Left ventricle myocardium superior (tissue), 1 donor: ENCODE measurements around the gene COBLL1. TPM values are rescaled to one million over a fixed set of nuclear protein-coding genes. Genes with fewer than 3 reads are reported as not detected.
"Not testable (repeated sequence)": the region's sequence is repeated elsewhere in the genome, so short reads cannot be mapped to it uniquely, and the experiment has no call there.

Experiments used
- ATAC-seq: fragments of 200-7000 bp; cut with Tn5 transposase; one replicate; pipeline ENCODE4 v1.9.1; 2020; ENCODE audit warnings: mild to moderate bottlenecking, moderate library complexity
- DNase-seq: peaks from one replicate; pipeline ENCODE4 v3.0.0-alpha.2; 2020
- intact Hi-C: fragments of 100-400 bp; cut with micrococcal nuclease; formaldehyde crosslinking; loops from one replicate; pipeline ENCODE4 v1.11.0; 2022
- long read RNA-seq: library from polyadenylated mRNA; unstranded; transcript quantifications from one replicate; pipeline ENCODE4 v2.0.0, GENCODE V29; 2021
- total RNA-seq: library from RNA; stranded (reverse); fragmentation: NEBNext Ultra II Directional; extraction: Animal tissue kit (Norgen Biotek cat#: 25700); gene quantifications from one replicate; pipeline ENCODE4 v1.2.1, GENCODE V29; 2021
- donor health status: DM: no; HTN: yes; CAD: no; lungs with severe emphysema.

Gene COBLL1
- total RNA-seq: 17.0 TPM
- long read RNA-seq, full-length matches to known transcripts: 2 of 3 reads
- long read RNA-seq, partial matches to known transcripts: 1 of 3 reads
- long read RNA-seq, other reads (novel, unspliced or antisense): 0 of 3 reads

- intact Hi-C loops: loop anchor here (5.0 kb wide), 1 partner anchor 70 kb away; no protein-coding TSS in a partner anchor
- DNase-seq: peak; percentile 82
- peak; percentile 82 for ATAC-seq
Measured at GRCh38 chr2:164841719-164842623, at the start of gene COBLL1. TSS of gene COBLL1 (minus strand) at chr2:164841823. CDS start at chr2:164841196, 627 bp downstream.

GRCh38 chr2:164890544-164890943 lies 48.9 kb upstream of the COBLL1 start:
- DNase-seq (no peak), ATAC-seq (peak; percentile 53)
- intact Hi-C loops: no loop called here

- no peak for ATAC-seq
- intact Hi-C loops: no loop called here
- DNase-seq: no peak
Measured at GRCh38 chr2:164888592-164888991, 47.0 kb upstream of the COBLL1 start.

- DNase-seq (no peak), ATAC-seq (no peak)
- intact Hi-C loops: no loop called here
Measured at GRCh38 chr2:164887434-164888144, 46.0 kb upstream of the COBLL1 start.

GRCh38 chr2:164882276-164882675 lies 40.7 kb upstream of the COBLL1 start:
- intact Hi-C loops: no loop called here
- DNase-seq: no peak
- ATAC-seq: no peak

GRCh38 chr2:164881524-164881923 lies 39.9 kb upstream of the COBLL1 start:
- intact Hi-C loops: no loop called here
- ATAC-seq (no peak), DNase-seq (no peak)

- no peak for ATAC-seq
- no peak for DNase-seq
- intact Hi-C loops: no loop called here
Measured at GRCh38 chr2:164879901-164880535, 38.4 kb upstream of the COBLL1 start.

- ATAC-seq (no peak), DNase-seq (no peak)
- intact Hi-C loops: no loop called here
Measured at GRCh38 chr2:164877927-164878326, 36.3 kb upstream of the COBLL1 start.

GRCh38 chr2:164877169-164877568 lies 35.5 kb upstream of the COBLL1 start:
- ATAC-seq (no peak), DNase-seq (no peak)
- intact Hi-C loops: no loop called here

- ATAC-seq: no peak
- intact Hi-C loops: no loop called here
- no peak for DNase-seq
Measured at GRCh38 chr2:164875334-164876205, 33.9 kb upstream of the COBLL1 start.

GRCh38 chr2:164873210-164873908 lies 31.7 kb upstream of the COBLL1 start:
- intact Hi-C loops: no loop called here
- DNase-seq (no peak), ATAC-seq (no peak)

- ATAC-seq (no peak), DNase-seq (no peak)
- intact Hi-C loops: no loop called here
Measured at GRCh38 chr2:164871404-164871803, 29.8 kb upstream of the COBLL1 start.

- no peak for DNase-seq
- intact Hi-C loops: no loop called here
- ATAC-seq: no peak
Measured at GRCh38 chr2:164869420-164869772, 27.8 kb upstream of the COBLL1 start.

GRCh38 chr2:164868563-164869419 lies 27.2 kb upstream of the COBLL1 start:
- ATAC-seq (no peak), DNase-seq (no peak)
- intact Hi-C loops: no loop called here

GRCh38 chr2:164867779-164868397 lies 26.3 kb upstream of the COBLL1 start:
- intact Hi-C loops: no loop called here
- no peak for DNase-seq
- ATAC-seq: no peak

GRCh38 chr2:164866381-164866780 lies 24.8 kb upstream of the COBLL1 start:
- intact Hi-C loops, ATAC-seq, DNase-seq: not testable (repeated sequence)

GRCh38 chr2:164860694-164861042 lies 19.0 kb upstream of the COBLL1 start:
- DNase-seq (no peak), ATAC-seq (no peak)
- intact Hi-C loops: no loop called here
